ENCODE measurements around the gene WAS.

WAS gene

GRCh38 chrX:48696301-48696908 lies 12.8 kb downstream of the WAS start, which contains the start of gene SUV39H1:
Gene SUV39H1 (plus strand): TSS chrX:48696734. CDS start chrX:48696785, 51 bp downstream.
- TF ChIP-seq, protein P1, sequence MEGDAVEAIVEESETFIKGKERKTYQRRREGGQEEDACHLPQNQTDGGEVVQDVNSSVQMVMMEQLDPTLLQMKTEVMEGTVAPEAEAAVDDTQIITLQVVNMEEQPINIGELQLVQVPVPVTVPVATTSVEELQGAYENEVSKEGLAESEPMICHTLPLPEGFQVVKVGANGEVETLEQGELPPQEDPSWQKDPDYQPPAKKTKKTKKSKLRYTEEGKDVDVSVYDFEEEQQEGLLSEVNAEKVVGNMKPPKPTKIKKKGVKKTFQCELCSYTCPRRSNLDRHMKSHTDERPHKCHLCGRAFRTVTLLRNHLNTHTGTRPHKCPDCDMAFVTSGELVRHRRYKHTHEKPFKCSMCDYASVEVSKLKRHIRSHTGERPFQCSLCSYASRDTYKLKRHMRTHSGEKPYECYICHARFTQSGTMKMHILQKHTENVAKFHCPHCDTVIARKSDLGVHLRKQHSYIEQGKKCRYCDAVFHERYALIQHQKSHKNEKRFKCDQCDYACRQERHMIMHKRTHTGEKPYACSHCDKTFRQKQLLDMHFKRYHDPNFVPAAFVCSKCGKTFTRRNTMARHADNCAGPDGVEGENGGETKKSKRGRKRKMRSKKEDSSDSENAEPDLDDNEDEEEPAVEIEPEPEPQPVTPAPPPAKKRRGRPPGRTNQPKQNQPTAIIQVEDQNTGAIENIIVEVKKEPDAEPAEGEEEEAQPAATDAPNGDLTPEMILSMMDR (conservative IDR thresholded peaks at IDR 0.05; ENCODE audit: low read depth): no peak
- peak within 1 kb of the TSS; percentile 86 for H3K27ac ChIP-seq
- ChIA-PET CTCF (no interaction called here), POLR2A (ENCODE audit: low non-redundant PET) (no interaction called here)
- peak; percentile 87 for DNase-seq (ENCODE audit: low spot score)

DNA sequence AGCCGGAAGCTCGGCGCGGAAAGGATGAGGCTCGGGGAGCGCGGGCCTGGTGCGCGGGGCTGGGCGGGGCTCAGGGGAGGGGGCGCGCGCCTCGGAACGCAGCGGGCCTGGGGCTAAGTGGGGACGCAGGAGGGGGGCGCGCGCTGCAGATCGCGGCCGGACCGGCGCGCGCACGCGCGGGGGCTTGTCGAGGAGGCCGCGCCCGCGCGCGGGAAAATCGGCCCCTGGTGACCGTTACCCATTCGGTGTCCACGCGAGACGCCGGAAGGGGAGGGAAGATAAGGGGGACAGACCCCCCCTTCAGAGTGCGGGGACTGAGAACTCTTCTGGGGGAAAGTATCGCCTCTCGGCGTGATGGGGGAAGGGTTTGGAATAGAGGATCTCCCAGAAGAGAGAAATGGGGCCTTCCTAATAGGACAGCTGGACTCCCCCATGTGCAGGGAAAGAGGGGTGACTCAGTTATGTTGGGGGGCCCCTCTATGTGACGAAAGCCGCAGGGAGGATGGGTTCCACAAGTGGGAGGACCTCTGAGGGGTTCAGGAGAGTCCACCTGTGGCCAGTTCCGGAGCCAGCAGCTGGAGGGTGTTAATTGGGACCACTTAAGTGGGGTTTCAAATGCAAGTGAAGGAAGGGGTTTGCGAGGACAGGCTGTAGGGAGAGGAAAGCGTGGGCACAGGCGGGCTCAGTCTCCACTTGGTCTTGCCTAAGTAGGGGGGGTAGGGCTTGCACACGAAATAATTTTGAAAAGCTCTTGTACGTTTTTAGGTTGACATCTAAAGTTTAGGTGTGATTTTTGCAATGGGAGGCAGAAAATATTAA lies 13.5 kb downstream of the WAS start:
- ChIA-PET POLR2A (ENCODE audit: low non-redundant PET) (no interaction called here), CTCF (interaction anchor here (0.5 kb wide), 2 partner anchors 44 to 128 kb away, joined by 3 read pairs; no protein-coding TSS in a partner anchor)
- TF ChIP-seq, protein P1 (conservative IDR thresholded peaks at IDR 0.05; ENCODE audit: low read depth): no peak
- peak overlapping the region; percentile 86 for H3K27ac ChIP-seq
- peak; percentile 20 for DNase-seq (ENCODE audit: low spot score)

GRCh38 chrX:48698306-48698705 lies 14.7 kb downstream of the WAS start:
- DNase-seq (ENCODE audit: low spot score): no peak
- POLR2A ChIA-PET (ENCODE audit: low non-redundant PET): no interaction called here
- CTCF ChIA-PET: no interaction called here
- TF ChIP-seq, protein P1 (conservative IDR thresholded peaks at IDR 0.05; ENCODE audit: low read depth): no peak
- no peak overlapping the region for H3K27ac ChIP-seq

DNA sequence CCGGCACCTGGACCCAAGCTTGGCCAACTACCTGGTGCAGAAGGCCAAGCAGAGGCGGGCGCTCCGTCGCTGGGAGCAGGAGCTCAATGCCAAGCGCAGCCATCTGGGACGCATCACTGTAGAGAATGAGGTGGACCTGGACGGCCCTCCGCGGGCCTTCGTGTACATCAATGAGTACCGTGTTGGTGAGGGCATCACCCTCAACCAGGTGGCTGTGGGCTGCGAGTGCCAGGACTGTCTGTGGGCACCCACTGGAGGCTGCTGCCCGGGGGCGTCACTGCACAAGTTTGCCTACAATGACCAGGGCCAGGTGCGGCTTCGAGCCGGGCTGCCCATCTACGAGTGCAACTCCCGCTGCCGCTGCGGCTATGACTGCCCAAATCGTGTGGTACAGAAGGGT lies 16.6 kb downstream of the WAS start:
- ChIA-PET CTCF (no interaction called here), POLR2A (ENCODE audit: low non-redundant PET) (no interaction called here)
- TF ChIP-seq, protein P1 (conservative IDR thresholded peaks at IDR 0.05; ENCODE audit: low read depth): no peak
- no peak for DNase-seq (ENCODE audit: low spot score)
- no peak overlapping the region for H3K27ac ChIP-seq

DNA sequence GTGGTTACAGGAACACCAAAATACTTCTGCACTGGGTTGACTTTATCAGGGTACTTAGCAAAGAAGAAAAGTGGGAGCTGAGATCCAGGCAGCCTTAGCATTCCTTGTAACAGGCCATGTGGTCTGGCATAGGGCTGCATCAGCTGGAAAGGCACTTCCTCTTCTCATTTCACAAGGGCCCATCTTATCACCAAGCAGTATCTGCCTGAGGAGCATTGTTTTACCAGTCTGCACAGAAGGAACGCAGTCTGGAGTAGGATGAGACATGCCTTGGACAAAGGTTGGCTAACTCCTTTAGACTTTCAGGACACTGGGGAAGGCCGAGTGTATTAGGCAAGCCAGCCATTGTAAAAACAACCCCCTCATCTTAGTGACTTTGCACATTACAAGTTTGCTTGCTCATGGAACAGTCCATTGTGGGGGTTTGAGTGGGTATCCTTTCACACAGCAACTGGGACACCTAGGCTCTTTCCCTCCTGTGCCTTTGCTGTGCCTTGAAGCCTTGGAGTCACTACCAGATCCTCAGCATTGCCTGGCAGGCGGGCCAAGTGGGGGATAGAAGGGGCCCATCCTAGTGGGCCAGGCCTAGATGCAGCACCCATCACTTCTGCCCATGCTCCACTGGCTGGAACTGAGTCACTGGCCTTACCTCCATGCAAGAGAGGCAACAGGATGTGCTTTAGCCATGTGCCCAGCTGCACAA lies 17.5 kb downstream of the WAS start:
- TF ChIP-seq, protein P1 (conservative IDR thresholded peaks at IDR 0.05; ENCODE audit: low read depth): no peak
- no peak overlapping the region for H3K27ac ChIP-seq
- ChIA-PET POLR2A (ENCODE audit: low non-redundant PET) (no interaction called here), CTCF (no interaction called here)
- DNase-seq (ENCODE audit: low spot score): no peak

- ChIA-PET CTCF (no interaction called here), POLR2A (ENCODE audit: low non-redundant PET) (no interaction called here)
- H3K27ac ChIP-seq: peak overlapping the region; percentile 64
- no peak for DNase-seq (ENCODE audit: low spot score)
- TF ChIP-seq, protein P1 (conservative IDR thresholded peaks at IDR 0.05; ENCODE audit: low read depth): no peak
These were observed 18.4 kb downstream of the WAS start for GRCh38 chrX:48702032-48702431.

All from RWPE1 (cell line).